Stimulated activated CD4-positive, alpha-beta T cell treated with anti-CD3 and anti-CD28 coated beads, Interleukin-1b, Interleukin-23, amount 100 ng/mL, for 1 hour (primary cell): ENCODE results near the gene PSMB2.

Source experiments
- DNase-seq, 2 donors: peaks; one replicate each; pipeline ENCODE4 v3.0.0-alpha.2; 2020; ENCODE audit warnings: low read depth in 2 of 2

Gene PSMB2

DNA sequence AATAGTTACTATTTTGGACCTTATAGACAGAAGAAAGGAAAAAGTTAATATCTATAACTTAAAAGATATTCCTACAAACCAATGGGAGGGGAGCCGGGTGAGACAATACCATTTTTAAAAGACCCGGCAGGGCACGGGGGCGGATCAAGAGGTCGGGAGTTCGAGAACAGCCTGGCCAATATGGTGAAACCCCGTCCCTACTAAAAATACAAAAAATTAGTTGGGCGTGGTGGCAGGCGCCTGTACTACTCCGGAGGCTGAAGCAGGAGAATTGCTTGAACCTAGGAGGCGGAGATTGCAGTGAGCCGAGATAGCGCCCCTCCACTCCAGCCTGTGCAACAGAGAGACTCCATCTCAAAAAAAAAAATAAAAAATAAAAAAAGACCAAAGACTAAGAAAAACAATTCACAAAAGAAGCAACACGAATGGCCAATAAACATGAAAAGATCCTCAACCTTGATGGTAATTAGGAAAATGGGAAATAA, 1.2 kb upstream of the PSMB2 start:
- DNase-seq = peak in 1 of 2 donors; percentile 4

- no peak for DNase-seq
Observed at GRCh38 chr1:35640380-35641232, 720 bp downstream of the PSMB2 start.

DNA sequence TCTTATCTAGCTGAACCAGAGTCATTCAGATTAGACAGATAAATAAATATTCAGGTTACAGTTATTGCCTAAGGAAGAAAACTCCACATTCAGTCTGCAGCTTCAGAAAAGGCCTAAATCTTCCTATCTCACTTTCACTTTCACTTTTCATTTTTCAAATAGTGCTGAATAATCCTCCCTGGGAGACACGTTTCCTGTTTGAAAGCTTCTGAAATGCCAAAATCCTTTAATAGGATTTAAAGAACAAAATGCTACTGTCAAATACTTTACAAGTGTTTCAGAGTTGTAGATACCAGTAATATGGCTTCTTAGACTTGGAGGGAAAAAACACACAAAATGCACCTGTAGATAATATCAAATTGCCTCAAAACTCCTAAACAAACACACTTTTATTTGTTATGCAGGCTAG, 3.9 kb downstream of the PSMB2 start:
- no peak for DNase-seq

GRCh38 chr1:35633547-35633946, 7.8 kb downstream of the PSMB2 start:
- no peak for DNase-seq

DNA sequence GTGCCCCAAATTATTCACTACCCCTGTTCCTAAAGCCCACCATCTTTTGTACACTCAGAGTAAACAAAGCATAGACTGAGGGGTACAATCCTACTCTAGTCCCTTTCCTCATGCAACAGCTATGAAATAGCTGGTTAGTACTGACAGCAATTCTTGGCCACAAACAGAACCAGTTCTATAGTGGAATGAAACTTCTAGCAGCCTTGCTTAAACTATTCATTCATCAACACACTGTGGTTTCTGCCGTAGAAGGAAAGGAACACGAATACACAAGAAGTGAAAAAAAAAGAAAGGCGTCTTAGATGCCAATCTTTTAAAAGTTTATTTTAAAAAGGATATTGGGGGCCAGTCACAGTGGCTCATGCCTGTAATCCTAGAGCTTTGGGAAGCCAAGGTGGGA, 9.9 kb downstream of the PSMB2 start:
- no peak for DNase-seq

DNA sequence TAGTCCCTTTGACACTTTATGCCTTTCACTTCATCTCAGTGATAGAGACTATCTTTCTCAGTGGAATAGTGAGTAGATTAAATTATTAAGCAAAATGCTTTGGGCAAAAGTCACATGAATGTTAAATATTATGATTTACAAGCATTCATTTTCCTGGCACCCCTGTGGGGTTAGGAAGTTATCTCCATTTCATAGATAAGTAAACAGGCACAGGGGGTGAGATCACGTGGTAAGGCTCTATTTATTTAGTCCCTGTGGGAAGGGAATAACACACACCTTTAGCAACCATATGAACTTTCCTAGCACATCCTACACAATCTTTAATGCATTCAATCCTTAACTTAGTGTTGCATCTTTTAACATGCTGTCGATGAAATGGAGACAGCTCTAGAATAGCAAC, 12.3 kb downstream of the PSMB2 start:
- no peak for DNase-seq

GRCh38 chr1:35623832-35624231, 17.5 kb downstream of the PSMB2 start:
- DNase-seq = no peak

- DNase-seq = no peak
Observed at GRCh38 chr1:35622510-35623178, 18.7 kb downstream of the PSMB2 start.

- no peak for DNase-seq
Observed at GRCh38 chr1:35619237-35620121, 21.8 kb downstream of the PSMB2 start.

DNA sequence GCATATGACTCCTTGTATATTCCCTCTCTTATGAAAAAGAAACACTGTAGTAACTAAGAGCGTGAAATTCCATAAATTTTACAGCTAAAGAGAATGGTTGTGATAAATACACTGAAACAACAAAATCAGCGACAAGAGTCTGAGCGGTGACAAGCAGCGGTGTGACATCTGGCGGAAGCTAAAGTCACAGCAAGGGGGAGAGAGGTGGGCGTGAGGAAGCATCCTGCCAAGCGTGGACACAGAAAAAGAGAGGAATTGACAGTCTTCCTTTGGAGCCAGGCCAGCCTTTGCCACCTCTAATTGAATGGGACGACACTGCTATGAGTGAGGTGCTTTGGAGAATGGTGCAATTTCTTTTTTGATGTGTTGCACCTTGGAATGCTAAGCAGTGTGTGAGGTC, 25.9 kb downstream of the PSMB2 start:
- no peak for DNase-seq

DNA sequence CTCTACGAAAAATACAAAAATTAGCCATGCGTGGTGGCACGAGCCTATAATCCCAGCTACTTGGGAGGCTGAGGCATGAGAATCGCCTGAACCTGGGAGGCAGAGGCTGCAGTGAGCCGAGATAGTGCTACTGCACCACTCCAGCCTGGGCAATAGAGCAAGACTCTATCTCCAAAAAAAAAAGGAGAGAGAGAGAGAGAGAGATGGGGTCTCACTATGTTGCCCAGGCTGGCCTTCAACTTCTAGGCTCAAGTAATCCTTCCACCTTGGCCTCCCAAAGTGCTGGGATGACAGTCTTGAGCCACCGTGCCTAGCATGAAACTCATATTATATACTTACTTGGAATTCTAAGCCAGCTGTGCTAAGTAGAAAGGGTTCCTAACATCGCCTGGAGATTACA, 29.7 kb downstream of the PSMB2 start:
- DNase-seq = no peak

DNA sequence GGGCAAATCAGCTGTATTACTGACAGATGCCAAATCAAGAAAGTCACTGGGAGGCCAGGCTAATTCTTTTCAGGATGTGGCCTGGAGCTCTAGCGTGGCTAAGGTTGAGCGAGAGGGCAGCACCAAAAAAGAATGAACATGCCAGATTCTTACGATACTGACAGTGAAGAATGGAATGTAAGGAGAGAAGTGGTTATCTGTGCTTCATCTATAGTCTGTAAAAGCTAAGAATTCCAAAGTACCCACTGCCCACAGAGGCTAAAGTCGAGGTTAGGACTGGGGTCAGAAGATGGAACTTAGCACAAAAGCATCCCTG, 35.5 kb downstream of the PSMB2 start:
- DNase-seq = no peak

DNA sequence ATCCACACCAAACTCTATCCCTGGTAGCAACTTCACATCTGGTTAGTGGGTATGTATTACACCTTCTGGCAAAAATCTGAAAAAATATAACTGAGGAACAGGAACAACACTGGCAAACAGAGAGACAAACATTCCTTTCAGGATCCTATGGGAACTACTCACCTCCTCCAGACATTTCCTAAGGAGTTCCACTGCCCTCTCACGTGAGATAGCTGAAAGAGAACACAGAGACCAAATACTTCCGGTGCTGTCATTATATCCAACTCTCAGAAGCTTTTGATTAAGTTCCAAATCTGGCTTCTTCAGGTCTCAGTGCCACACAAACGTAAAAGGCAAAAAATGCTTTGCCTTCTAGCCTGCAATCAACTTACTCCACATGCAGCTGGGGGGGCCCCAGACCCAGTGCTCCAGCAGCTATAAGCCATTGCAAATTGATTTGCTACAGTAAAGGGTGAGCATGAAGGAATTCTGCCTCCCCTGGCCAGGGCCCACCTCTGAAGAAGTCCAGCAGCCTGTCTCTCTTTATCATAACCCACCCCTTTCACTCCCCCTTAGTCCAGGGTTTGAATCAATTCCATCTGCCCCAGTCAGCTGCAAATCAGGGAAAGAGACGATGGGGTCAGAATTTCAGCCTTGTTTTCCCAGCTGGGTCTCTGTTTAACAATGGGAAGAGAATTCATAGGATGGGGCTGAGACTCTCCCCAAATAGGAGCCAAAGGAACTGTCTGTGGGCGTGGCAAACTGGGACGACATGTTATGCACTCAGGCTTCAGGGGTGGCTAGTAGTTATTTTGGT, 36.1 kb downstream of the PSMB2 start:
- no peak for DNase-seq

- DNase-seq = no peak
Observed at GRCh38 chr1:35603941-35604340, 37.4 kb downstream of the PSMB2 start.

GRCh38 chr1:35603468-35603867, 37.9 kb downstream of the PSMB2 start:
- no peak for DNase-seq

DNA sequence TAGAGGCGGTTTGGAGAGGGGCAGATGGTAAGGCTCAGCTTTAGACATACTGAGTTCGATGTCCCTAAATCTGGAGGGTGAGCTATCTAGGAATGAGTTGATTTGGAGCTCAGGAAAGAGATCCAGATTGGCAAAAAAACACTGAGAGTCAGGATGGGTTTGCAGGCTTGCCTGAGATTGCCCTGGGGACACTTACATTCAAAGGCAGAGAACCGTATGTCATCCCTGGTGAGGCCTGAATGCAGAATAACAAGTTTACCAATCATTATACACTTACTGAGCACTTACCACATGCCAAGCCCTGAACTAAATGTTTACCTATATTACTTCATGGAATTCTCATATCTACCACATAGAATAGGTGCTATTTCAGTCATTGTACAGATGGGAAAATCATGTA, 40.7 kb downstream of the PSMB2 start:
- DNase-seq = no peak

GRCh38 chr1:35599411-35599810, 41.9 kb downstream of the PSMB2 start:
- no peak for DNase-seq

- DNase-seq = no peak
Observed at GRCh38 chr1:35598895-35599294, 42.4 kb downstream of the PSMB2 start.

GRCh38 chr1:35597870-35598269, 43.5 kb downstream of the PSMB2 start:
- no peak for DNase-seq

DNA sequence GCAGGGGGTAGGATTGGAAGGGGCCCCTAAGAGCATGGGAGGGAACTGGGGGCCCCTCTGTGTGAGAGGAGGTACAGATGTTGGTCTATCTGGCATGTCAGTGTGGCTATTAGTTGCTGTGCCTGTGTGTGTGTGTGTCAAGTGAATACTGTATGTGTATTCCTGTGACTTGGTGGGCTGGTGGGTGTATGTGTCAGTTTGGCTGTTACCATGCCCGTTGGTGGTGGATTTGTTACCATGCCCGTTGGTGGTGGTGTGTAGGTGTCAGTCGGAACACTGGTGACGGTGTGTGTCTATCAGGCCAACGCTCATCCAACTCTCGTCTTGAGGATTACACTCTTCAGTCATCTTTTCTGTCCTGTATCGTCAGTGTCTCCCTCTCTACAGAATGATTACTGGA, 45.6 kb downstream of the PSMB2 start:
- DNase-seq = no peak

DNA sequence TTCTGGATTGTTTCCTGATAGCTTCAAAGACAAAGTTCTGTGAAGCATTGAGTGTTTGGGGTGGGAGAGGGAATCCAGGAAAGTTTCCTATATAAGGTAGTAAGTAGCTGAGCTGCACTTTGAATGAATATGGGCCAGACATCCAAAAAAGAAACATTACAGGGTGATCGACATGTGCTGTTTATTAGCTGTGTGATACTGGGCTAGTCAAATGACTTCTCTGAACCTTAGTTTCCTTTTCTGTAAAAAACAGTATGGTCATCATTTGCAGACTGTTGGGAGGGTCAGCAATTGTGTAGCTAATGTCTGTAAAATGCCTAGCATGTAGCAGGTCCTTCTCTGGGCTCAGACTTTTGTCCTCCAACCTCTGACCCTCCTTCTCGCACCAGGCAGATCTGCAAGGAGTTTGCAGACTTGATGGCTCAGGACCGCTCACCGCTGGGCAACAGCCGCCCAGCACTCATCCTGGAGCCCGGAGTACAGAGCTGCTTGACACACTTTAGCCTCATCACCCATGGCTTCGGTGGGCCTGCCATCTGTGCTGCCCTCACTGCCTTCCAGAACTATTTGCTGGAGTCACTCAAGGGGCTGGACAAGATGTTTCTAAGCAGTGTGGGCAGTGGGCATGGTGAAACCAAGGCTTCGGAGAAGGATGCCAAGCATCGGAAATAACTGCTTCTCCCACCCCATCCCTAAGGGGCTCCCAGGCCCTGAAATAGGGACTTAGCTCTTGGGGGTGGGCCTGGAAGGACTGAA, 47.1 kb downstream of the PSMB2 start:
- DNase-seq = no peak
